Activated T-cell treated with anti-CD3 and anti-CD28 coated beads for 4 hours (primary cell): ENCODE data around the gene NR2E3.

Experiments used
- DNase-seq: peaks from one replicate; pipeline ENCODE4 v3.0.0-alpha.2; 2020

The NR2E3 gene

DNA sequence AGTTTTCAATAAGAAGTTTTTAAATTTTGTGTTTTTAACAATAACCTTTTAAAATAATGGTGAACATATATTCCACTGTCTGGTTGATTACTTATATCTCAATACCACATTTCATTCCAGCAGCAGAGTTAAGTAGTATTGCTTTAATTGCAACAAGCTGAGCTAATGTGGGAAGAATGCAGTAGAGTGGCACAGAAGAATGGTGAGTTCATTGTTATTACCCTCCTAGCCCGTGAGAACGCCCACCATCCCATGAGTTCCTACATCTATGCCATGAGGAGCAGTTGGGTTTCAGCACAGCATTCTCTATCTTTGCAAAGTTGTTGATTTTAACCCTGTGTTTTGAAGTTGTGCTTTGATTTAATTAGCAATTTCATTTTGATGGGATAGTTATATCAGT is 17.8 kb upstream of the NR2E3 start:
- no peak for DNase-seq

GRCh38 chr15:71798641-71799040 is 11.7 kb upstream of the NR2E3 start:
- no peak for DNase-seq

DNA sequence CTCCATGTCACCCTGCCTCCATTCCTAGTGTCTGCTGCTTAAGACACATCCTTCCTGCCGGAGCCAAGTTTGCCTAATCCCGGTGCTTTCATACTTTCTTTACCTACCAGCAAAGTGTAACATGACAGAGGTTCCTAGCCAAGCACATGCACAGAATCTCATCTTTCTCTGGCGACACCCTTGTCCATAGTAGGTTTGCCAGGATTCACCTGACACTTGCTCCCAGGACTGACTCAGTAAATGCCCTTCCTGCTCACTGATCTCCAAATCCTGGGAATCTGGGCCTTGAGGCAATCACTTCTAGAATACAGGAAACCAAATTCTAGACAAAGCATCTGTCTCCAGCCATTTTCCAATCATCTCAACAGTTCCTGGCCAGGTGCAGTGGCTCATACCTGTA is 10.2 kb upstream of the NR2E3 start:
- no peak for DNase-seq

DNA sequence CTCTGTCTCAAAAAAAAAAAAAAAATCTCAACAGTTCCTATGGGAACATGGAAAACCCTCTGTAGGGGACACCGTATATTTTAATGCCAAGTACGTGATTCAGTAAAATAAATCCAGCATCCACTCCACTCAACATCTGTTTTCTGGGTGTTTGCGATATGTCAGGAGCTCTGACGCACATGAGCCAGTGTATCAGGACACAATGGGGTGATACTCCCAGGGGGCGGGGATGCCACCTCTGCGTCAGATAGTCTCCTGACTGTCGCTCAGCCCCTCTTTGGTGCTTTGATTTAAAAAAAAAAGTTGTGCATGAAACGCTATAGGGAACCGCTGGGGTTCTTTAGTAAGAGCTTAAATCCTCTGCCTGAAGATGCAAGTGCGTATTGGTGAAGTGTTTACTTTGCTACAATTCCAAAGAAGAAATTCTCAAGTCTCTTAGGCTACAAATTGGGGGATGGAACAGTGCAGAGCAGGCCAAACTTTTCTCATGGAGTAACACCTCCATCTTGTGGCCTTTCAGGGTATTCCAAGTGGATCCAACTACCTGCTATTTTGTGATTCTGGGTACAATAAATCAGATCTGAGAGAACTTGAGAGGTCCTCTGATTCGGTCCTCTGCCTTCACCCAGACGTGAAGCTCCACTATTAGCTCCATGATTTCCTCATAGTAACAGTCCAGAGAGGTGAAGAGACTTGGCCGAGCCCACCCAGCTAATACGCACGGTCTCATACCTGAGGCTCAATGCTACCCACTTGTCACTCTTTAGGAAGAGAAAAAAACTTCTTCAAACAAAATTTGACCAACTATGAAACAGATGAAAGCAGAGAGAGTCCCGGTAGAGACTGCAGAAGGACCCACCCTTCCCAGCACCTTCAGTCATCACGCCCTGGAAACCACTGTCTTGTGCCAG is 9.3 kb upstream of the NR2E3 start:
- DNase-seq, result no peak

DNA sequence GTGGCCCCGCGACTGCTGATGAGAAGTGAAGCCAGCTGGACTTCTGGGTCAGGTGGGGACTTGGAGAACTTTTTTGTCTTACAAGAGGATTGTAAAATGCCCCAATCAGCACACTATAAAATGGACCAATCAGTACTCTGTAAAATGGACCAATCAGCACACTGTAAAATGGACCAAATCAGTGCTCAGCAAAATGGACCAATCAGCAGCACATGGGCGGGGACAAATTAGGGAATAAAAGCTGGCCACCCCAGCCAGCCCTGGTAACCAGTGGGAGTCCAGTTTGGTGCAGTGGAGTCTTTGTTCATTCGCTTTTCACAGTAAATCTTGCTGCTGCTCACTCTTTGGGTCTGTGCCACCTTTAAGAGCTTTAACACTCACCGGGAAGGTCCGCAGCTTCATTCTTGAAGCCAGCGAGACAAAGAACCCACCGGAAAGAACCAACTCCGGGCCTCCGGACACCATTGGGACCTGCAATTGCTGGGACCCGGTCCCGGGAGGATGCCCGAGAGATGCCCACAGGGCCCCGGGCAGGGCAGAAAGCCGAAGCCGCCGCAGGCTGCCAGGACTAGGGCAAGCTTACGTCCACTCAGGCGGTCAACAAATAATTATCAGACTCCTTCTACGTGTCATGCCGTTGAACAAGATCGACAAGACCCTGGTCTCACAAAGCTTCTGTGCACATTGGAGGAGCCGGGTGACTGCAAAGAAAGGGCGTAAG is 8.3 kb upstream of the NR2E3 start:
- DNase-seq, result no peak

DNA sequence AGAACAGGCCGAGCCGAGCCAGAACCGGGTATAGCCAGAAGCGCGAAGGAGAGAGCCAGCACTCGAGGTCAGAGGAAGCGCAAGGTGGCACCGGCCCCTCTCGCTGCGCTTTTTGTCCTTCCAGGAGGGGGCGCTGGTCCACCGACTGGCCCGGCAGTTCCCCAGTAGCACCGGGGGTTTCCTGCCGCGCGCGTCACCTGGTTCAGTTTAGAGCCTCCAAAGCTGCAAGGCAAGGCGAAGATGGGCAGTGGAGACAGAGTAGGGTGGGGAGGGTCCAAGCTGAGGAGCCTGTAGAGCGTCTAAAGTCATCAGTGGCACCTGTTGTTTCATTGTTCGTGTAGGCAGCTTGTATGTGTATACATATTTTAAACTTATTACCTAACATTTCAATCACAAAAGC is 7.6 kb upstream of the NR2E3 start:
- no peak for DNase-seq

DNA sequence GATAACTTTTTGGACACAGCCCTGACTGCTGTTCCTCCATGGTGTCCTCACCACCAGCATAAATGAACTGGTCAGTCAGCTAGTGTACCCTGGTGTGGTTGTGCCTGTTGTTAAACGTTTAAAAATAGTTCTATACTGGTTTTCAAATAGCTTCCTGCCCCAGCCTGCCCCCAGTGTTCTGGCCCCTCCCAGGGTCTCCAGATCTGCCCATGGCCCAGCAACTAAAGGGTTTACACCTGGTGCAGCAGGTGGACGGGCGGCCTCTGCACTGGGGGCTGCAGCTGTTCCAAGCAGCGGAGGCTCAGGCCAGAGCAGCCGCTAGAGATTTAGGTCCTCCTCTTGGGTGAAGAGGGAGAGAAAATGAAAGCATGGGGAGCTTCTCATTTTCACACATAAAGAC is 6.1 kb upstream of the NR2E3 start:
- no peak for DNase-seq

DNA sequence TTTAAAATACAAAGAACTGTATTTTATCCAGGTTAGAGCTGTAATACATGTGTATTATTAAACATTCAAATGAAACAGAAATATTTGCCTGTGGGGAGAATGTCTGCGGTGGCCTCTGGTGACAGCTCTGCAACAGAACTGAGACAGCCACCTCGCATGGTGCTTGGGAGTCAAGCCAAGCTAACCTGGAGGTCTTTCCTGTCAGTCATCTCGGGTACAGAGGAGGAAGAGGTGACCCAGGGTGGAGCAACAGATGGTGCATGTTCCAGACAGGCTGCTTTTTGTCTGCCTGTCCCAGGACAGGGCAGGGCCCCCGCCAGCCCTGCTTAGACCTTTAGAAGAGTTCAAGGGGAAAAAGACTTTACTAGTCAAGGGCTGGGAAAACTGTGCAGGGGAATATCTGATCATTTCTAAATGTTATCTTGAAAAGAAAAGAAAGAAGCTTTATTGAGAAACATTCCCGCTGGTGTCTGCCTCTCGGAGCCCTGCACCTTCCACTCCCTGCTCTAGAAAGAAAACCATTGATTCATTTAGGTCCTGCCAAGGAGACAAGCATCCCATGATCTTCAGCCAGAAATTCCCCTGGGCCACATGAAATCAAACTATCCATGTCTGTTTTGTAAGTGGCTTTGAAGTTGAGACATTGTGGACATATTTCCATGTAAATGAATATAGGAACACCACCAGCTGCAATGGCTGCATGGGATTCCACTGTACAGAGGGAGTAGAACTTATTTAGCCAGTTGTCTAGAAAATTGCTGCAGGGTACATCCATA is 5.5 kb upstream of the NR2E3 start:
- DNase-seq, result no peak

DNA sequence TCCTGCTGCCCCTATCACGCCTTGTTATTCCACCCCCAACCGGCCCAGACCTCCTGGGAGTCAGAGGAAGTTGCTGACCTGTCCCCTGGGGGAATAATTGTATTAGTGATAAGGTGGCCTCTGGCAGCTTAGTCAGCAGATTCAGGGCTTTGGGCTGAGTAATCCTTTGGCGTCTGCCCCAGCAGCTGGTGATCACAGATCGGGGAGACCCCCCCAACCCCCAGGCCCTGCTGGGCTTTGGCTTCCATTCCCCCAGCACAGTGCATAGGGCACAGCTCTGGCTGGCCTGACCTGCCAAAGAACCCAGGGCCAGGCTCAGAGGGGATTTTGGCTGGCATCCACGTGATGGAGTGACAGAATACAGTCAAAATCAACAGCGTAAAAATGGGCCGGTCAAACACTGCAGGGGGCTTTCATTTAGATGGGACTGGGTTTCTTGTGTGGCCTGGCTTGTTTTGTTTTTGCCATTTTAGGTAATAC is 3.9 kb upstream of the NR2E3 start:
- DNase-seq, result no peak

GRCh38 chr15:71807125-71807629 is 3.2 kb upstream of the NR2E3 start:
- DNase-seq, result no peak

- DNase-seq, result no peak
Measured at GRCh38 chr15:71807691-71808091, 2.7 kb upstream of the NR2E3 start.

GRCh38 chr15:71808311-71809020 is 1.9 kb upstream of the NR2E3 start:
- DNase-seq, result no peak

DNA sequence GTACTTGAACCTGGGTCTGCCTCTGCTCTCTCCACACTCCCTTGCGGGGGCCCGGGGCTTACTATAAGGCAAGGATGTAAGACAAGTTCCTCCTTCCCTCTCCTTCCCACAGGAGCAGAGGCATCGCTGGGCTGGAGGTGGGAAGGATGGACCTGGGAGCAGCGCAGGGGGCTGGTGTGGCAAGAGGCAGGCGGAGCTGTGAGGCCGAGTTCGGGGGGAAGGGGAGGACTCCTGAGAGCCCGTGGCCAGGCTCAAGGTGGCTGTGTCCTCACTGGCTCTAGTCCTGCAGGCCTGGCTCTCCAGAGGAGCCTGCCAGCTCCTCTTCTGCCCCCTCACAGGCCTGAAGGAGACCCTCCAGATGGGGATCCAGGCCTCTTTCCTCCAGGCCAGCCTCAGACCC is 1.0 kb upstream of the NR2E3 start:
- DNase-seq, result no peak

GRCh38 chr15:71811036-71811736 is 832 bp downstream of the NR2E3 start:
- DNase-seq, result no peak

- no peak for DNase-seq
Measured at GRCh38 chr15:71811752-71812735, 1.7 kb downstream of the NR2E3 start.

- no peak for DNase-seq
Measured at GRCh38 chr15:71812966-71813722, 2.8 kb downstream of the NR2E3 start.

GRCh38 chr15:71813723-71814470 is 3.5 kb downstream of the NR2E3 start:
- DNase-seq, result no peak

DNA sequence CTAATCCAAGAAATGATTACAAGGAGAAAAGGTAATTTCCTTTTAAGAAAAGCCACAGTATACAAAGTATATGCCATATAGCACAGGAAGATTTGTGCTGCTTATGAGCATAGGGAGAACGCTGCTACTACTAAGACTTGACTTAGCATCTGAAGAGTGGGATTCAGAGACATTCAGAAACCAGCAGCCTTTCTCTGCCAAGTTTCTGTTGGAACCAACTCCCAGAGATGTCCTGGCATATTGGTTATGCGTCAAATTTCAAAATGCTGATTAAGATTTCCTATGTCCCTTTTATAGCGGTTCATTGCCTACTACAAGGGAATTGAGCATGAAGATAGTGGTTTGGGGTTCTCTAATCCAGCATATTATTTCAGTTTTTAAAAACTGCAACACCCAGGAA is 4.9 kb downstream of the NR2E3 start:
- no peak for DNase-seq

GRCh38 chr15:71817351-71817750 is 7.0 kb downstream of the NR2E3 start:
- DNase-seq, result no peak
